ENCODE results near the gene BNIP3.

BNIP3 gene

DNA sequence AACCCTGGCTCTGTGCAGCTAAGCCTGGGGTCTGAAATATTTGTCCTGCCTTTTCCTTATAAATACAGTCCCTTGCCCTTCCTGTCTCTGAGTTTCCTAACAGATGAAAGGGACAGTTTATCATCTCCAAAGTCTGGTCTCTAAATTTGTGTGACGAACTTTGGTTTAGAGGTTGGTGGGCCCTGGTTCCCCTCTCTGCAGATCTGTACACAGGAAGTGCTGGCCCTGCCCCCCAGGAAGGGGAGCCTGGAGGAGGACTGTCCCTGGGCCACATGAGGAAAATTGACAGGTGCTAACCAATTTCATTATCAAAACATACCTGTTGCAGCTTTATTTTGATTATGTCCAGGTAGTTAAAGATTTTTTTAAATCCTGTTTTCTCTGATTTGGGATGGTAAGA is 46.5 kb downstream of the BNIP3 start:
- H3K9me3 ChIP-seq (ENCODE audit: control insufficient read depth, low read length): no peaks in the 10 kb centered on the region
- H3K4me2 ChIP-seq (ENCODE audit: low read length): no peak overlapping the region
- H3K79me2 ChIP-seq: peaks cover 26% of the 10 kb centered on the region
- H3K4me3 ChIP-seq (ENCODE audit: low read depth, low read length): no peak overlapping the region
- TF ChIP-seq, protein P1, sequence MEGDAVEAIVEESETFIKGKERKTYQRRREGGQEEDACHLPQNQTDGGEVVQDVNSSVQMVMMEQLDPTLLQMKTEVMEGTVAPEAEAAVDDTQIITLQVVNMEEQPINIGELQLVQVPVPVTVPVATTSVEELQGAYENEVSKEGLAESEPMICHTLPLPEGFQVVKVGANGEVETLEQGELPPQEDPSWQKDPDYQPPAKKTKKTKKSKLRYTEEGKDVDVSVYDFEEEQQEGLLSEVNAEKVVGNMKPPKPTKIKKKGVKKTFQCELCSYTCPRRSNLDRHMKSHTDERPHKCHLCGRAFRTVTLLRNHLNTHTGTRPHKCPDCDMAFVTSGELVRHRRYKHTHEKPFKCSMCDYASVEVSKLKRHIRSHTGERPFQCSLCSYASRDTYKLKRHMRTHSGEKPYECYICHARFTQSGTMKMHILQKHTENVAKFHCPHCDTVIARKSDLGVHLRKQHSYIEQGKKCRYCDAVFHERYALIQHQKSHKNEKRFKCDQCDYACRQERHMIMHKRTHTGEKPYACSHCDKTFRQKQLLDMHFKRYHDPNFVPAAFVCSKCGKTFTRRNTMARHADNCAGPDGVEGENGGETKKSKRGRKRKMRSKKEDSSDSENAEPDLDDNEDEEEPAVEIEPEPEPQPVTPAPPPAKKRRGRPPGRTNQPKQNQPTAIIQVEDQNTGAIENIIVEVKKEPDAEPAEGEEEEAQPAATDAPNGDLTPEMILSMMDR (IDR thresholded peaks at IDR 0.05): no peak
- no peak overlapping the region for H2AFZ ChIP-seq
- no peak overlapping the region for H3K27ac ChIP-seq
- H3K27me3 ChIP-seq (ENCODE audit: control insufficient read depth, insufficient read depth, low read length): no peaks in the 10 kb centered on the region
- no peak overlapping the region for H3K9ac ChIP-seq
- peaks cover 12% of the 10 kb centered on the region for H3K4me1 ChIP-seq
- no peaks in the 10 kb centered on the region for H3K36me3 ChIP-seq (ENCODE audit: control insufficient read depth, insufficient read depth, low read length)

DNA sequence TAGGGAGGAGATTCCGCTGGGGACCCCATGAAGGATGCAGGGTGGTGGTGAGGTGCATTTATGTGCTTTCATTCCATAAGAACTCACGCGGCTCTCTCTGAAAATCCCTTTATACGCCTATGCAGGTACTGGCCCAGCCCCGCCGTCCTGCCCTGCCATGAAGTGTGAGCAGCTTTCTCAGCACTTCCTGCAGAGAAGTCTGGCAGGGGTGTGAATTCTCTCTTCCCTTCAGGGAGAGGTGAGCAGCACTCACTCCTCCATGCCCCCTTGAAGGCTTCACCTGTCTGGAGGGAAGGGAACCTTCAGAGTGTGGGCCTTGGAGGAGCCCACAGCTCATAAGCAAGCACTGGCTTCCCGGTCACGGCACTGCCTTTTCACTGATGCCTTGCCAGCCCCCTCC is 47.0 kb downstream of the BNIP3 start:
- Histone ChIP-seq H2AFZ (no peak overlapping the region), H3K4me1 (peaks cover 12% of the 10 kb centered on the region), H3K4me3 (ENCODE audit: low read depth, low read length) (no peak overlapping the region), H3K36me3 (ENCODE audit: control insufficient read depth, insufficient read depth, low read length) (no peaks in the 10 kb centered on the region), H3K27ac (no peak overlapping the region), H3K9me3 (ENCODE audit: control insufficient read depth, low read length) (no peaks in the 10 kb centered on the region), H3K79me2 (peaks cover 31% of the 10 kb centered on the region), H3K9ac (no peak overlapping the region), H3K4me2 (ENCODE audit: low read length) (no peak overlapping the region), H3K27me3 (ENCODE audit: control insufficient read depth, insufficient read depth, low read length) (no peaks in the 10 kb centered on the region)
- TF ChIP-seq, protein P1 (IDR thresholded peaks at IDR 0.05): no peak

DNA sequence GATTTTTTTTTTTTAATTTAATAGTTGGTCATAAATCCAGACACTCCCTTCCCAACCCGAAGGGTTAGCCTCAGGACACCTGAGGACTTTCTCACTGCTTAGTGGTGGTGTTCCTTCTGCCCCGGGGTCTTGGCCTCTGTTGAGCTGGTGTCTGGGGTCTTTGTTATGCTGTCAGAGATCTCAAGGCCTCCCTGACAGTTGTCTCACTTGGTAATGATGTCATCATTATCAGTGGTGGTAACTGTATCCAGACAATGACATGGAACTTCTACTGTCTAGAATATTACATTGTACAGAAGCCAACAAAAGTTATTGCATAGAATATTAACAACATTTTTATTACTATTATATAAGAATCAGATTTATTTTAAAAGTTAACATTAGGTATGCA is 48.0 kb downstream of the BNIP3 start:
- Histone ChIP-seq H3K4me2 (ENCODE audit: low read length) (no peak overlapping the region), H3K9me3 (ENCODE audit: control insufficient read depth, low read length) (no peaks in the 10 kb centered on the region), H3K27ac (no peak overlapping the region), H3K4me1 (peaks cover 12% of the 10 kb centered on the region), H3K36me3 (ENCODE audit: control insufficient read depth, insufficient read depth, low read length) (no peaks in the 10 kb centered on the region), H3K79me2 (peaks cover 41% of the 10 kb centered on the region), H3K9ac (no peak overlapping the region), H3K27me3 (ENCODE audit: control insufficient read depth, insufficient read depth, low read length) (no peaks in the 10 kb centered on the region), H2AFZ (no peak overlapping the region), H3K4me3 (ENCODE audit: low read depth, low read length) (no peak overlapping the region)
- TF ChIP-seq, protein P1 (IDR thresholded peaks at IDR 0.05): no peak

DNA sequence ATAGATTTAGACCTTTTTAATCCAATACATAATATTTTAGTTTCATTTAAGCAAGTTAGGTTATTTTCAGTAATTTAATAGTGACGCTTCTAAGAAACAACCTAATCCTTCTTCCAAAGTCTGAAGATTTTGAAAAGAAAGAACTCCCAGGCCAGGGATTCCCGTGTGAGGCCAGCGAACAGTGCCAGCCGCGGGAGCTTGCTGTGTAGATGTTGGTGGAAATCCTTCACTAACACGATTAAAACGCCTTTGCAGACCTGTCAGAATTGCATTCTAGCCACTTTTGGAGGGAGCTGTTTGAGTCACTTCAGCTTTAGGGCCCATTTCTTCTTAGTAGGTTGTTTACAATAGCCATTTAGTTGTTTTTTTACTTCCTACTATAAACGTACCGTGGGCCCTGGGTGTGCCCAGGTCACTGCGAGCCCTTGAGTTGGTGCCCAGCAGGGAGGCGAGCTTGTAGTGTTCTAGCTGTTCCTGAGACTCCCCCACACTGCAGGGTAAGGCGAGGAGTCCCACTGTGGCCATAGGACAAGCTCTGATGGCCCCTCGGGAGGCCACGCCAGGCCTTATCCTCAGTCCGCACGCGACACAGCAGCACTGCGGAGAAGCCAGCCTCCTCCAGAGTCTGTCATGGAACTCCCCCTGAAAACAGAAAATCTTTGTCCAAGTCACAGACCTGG is 48.6 kb downstream of the BNIP3 start:
- TF ChIP-seq, protein P1 (IDR thresholded peaks at IDR 0.05): no peak
- Histone ChIP-seq H3K4me2 (ENCODE audit: low read length) (no peak overlapping the region), H3K9ac (no peak overlapping the region), H3K9me3 (ENCODE audit: control insufficient read depth, low read length) (no peaks in the 10 kb centered on the region), H3K79me2 (peaks cover 42% of the 10 kb centered on the region), H3K27me3 (ENCODE audit: control insufficient read depth, insufficient read depth, low read length) (no peaks in the 10 kb centered on the region), H3K27ac (no peak overlapping the region), H3K4me1 (peaks cover 12% of the 10 kb centered on the region), H2AFZ (no peak overlapping the region), H3K4me3 (ENCODE audit: low read depth, low read length) (no peak overlapping the region), H3K36me3 (ENCODE audit: control insufficient read depth, insufficient read depth, low read length) (no peaks in the 10 kb centered on the region)

DNA sequence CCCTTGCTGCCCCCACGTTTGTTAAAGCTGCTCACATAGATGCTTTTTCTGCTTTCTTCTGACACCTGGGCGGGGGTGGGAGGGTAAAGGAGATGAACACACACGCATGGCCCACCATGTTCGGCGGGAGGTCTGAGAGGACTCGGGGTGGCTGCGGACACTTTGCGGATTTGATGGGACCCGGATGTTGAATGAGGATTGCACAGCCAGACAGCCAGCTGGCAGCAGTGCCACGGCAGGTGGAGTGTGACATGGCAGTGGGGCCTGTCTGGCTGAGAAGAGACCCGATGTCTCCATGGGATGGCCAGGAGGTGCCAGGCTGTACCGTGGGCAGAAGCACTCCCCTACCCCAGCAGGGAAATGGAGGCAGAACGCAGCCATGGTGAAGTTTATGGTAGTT is 49.7 kb downstream of the BNIP3 start:
- Histone ChIP-seq H3K4me2 (ENCODE audit: low read length) (no peak overlapping the region), H2AFZ (no peak overlapping the region), H3K4me1 (peaks cover 12% of the 10 kb centered on the region), H3K79me2 (peaks cover 53% of the 10 kb centered on the region), H3K36me3 (ENCODE audit: control insufficient read depth, insufficient read depth, low read length) (no peaks in the 10 kb centered on the region), H3K9ac (no peak overlapping the region), H3K4me3 (ENCODE audit: low read depth, low read length) (no peak overlapping the region), H3K9me3 (ENCODE audit: control insufficient read depth, low read length) (no peaks in the 10 kb centered on the region), H3K27ac (no peak overlapping the region), H3K27me3 (ENCODE audit: control insufficient read depth, insufficient read depth, low read length) (no peaks in the 10 kb centered on the region)
- TF ChIP-seq, protein P1 (IDR thresholded peaks at IDR 0.05): no peak

Measured in parathyroid adenoma (tissue), 2 donors.